Measurements from ENCODE around the gene FAM184B.

FAM184B gene

GRCh38 chr4:17624821-17625220 is 156.6 kb downstream of the FAM184B start:
- no peak for DNase-seq

- DNase-seq, result no peak
These were observed 157.9 kb downstream of the FAM184B start for GRCh38 chr4:17623451-17624001.

- no peak for DNase-seq
These were observed 161.9 kb downstream of the FAM184B start for GRCh38 chr4:17619416-17620105.

GRCh38 chr4:17618926-17619325 is 162.5 kb downstream of the FAM184B start:
- DNase-seq, result no peak

GRCh38 chr4:17616283-17616682 is 165.1 kb downstream of the FAM184B start:
- no peak for DNase-seq

GRCh38 chr4:17614416-17615299 is 166.8 kb downstream of the FAM184B start, which contains the start of gene MED28:
MED28 (plus strand) TSS chr4:17614641; CDS start chr4:17614655, 14 bp downstream.
- peak; percentile 95 for DNase-seq

GRCh38 chr4:17613761-17614415 is 167.5 kb downstream of the FAM184B start:
- DNase-seq, result peak; percentile 16

- DNase-seq, result no peak
These were observed 176.2 kb downstream of the FAM184B start for GRCh38 chr4:17605236-17605635.

GRCh38 chr4:17599826-17600225 is 181.6 kb downstream of the FAM184B start:
- DNase-seq, result no peak

GRCh38 chr4:17597517-17597916 is 183.9 kb downstream of the FAM184B start:
- no peak for DNase-seq

GRCh38 chr4:17595471-17596005 is 185.9 kb downstream of the FAM184B start:
- no peak for DNase-seq

- no peak for DNase-seq
These were observed 192.1 kb downstream of the FAM184B start for GRCh38 chr4:17589355-17589754.

GRCh38 chr4:17587094-17587822 is 194.2 kb downstream of the FAM184B start:
- no peak for DNase-seq

GRCh38 chr4:17584521-17585213 is 196.8 kb downstream of the FAM184B start:
- no peak for DNase-seq

- no peak for DNase-seq
These were observed 197.5 kb downstream of the FAM184B start for GRCh38 chr4:17583941-17584340.

- DNase-seq, result no peak
These were observed 198.1 kb downstream of the FAM184B start for GRCh38 chr4:17583276-17583675.

GRCh38 chr4:17580969-17581368 is 200.5 kb downstream of the FAM184B start:
- DNase-seq, result no peak

All from activated naive CD4-positive, alpha-beta T cell treated with Interleukin-2 at 50 U/mL for 16 hours (primary cell).